SIG-M5 treated with dmso at 0.1 percent for 504 hours (cell line): ENCODE measurements around the gene RPS16.
A peak's percentile ranks its signal among the peaks of the same experiment; 100 is the strongest.

Experiments
- DNase-seq: peaks from one replicate; lab custom pipeline; 2025; ENCODE audit not compliant: unreplicated experiment; lab: John Stamatoyannopoulos, UW

RPS16 gene

GRCh38 chr19:39408392-39409207, 27.1 kb downstream of the RPS16 start:
- peak; percentile 25 for DNase-seq

GRCh38 chr19:39407660-39408391, 27.9 kb downstream of the RPS16 start:
- DNase-seq, result peak; percentile 47

- DNase-seq, result no peak
Observed at GRCh38 chr19:39407410-39407659, 28.4 kb downstream of the RPS16 start.

- peak; percentile 72 for DNase-seq
Observed at GRCh38 chr19:39406656-39407409, 28.9 kb downstream of the RPS16 start, which contains the start of gene ZFP36. Gene ZFP36, plus strand, starts transcription at chr19:39406847. Its CDS starts 58 bp downstream, at chr19:39406905.

- DNase-seq, result peak; percentile 67
Observed at GRCh38 chr19:39405958-39406655, 29.6 kb downstream of the RPS16 start.

DNA sequence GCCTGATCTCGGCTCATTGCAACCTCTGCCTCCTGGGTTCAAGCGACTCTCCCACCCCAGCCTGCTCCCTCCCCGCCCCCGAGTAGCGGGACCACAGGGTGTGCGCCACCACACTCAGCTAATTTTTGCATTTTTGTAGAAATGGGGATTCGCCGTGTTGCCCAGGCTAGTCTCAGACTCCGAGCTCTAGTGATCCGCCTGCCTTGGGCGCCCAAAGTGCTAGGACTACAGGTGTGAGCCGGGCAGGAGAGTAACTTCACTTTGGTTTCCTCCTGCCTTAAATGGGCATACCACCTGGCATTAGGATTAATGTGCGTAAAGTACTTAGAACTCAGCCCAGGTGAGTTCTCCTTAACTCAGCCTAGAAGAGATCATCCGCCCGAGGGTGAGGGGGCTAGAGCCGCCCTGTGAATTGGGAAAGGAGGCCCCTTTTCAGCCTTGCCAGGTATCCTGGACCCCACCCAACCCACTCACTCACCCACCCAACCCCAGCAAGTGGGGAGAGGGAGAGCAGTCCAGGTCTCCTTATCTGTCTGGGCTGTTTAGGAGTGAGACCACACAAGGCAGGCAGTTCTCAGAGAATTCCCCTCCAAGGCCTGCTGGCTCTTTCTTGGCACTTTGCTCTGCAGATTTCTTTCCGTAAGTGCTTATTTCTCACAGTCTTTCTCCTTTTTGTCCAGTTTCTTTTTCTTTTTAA, 30.3 kb downstream of the RPS16 start:
- DNase-seq, result no peak

DNA sequence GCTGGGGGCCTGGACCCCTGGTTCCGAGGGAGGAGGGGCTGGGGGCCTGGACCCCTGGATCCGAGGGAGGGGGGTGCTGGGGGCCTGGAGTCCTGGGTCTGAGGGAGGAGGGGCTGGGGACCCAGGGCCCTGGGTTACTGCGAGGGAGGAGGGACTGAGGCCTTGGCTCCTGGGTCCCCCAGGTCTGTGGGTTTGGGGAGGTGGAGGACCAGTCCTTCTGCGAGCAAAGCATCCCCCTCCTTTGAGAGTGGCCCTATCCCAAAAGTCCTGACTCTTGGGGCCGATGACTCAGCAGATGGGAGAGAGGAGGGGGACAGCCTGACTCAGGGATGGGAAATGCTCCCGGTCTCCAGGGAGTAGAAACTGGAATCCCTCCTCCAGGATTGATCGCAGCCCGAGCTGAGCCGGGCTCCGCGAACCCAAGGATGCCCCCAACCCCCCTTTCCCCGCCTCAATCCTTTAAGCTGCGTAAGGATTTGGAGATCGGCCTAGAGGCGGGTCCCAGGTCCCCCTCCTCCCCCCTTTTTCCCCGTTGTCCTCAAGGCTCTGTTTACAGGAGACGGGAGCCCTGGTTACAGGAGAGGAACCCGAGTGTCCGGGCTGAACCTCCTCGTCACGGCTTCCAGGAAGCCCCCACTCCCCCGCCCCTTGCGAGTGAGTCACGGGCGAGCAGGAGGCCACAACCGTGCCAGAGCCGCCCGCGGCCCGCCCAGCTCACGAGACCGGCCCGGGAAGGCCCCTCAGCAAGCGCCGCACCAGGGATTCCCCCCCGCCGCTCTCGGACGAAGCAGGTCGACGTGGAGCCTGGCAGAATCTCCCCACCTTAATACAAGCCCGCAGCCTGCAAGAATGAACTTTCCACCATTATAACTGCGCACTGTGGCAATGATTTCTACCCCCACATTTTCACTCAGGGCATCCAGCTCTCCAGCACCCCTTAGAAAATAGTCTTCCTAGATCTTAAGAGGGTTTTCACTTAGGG, 32.1 kb downstream of the RPS16 start:
- DNase-seq, result peak; percentile 92

DNA sequence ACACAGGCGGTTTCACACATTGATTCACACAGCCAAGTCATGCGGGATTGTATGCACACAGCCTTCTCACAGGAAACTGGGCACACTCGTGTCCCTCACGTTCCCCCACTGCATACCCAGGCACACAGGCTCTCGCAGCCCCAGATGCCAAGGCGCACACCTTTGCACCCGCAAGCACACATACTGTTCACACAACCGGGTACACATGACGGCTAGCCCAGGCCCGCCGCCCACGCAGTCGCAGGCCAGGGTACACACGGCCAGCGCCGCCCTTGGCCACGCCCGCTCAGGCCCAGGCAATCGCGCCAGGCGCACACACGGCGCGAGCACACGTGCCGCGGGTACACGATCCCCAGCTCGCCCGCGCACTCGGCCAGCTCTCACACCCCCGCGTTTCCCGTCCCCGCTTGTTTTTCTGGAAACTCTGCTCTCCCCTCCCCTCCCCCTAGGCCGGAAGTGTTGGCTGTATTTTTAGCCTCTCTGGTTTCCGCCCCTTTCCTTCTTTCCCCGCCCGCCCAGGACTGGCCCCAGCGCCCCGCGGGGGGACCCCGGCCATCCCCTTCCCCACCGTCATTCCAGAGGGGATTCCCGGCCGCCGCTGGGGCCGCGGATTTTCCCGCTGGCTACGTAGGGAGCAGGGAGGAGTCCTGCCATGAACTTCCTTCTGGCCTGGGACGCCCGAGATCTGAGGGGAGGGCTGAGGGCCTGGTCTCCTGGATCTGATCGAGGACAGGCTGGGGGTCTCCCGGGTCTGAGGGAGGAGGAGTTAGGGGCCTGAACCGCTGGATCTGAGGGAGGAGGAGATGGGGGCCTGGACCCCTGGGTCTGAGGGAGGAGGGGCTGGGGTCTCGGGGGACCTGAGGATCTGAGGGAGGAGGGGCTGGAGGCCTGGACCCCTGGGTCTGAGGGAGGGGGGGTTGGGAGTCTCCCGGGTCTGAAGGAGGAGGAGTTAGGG, 33.1 kb downstream of the RPS16 start:
- DNase-seq, result peak; percentile 92

- DNase-seq, result no peak
Observed at GRCh38 chr19:39401549-39402345, 34.0 kb downstream of the RPS16 start.

GRCh38 chr19:39401070-39401548, 34.6 kb downstream of the RPS16 start:
- no peak for DNase-seq

- no peak for DNase-seq
Observed at GRCh38 chr19:39400061-39400460, 35.7 kb downstream of the RPS16 start.

- no peak for DNase-seq
Observed at GRCh38 chr19:39399668-39400050, 36.1 kb downstream of the RPS16 start.

DNA sequence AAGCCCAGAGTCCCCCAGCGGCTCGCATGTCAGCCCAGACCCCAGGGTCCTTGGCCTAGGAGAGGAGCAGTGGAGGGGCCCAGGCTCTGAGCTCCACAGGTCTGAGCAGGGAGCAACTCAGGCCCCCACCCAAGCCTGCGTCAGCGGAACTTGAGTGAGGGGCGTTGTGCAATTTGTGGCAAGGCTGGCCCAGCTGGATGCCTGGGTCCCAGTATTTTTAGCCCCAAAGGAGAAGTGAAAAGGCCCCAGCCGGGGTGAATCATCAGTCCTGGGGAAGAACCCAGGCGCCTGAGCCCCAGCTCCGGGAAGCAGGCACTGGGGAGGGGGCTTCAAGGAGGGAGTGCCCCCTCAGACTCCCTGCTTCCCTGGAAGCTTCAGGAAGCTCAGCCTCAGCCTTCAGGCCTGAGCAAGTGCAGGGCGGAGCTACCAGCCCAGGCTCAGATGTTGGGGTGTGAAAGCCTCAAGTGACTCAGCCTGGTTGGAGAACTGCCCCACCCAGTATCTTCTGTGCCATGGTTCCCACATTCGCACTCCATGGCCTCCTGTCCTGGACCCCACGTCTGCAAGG, 37.4 kb downstream of the RPS16 start:
- peak; percentile 97 for DNase-seq

- peak; percentile 91 for DNase-seq
Observed at GRCh38 chr19:39397360-39398296, 38.1 kb downstream of the RPS16 start.

GRCh38 chr19:39390751-39391437, 44.9 kb downstream of the RPS16 start, which contains the start of the genes MED29 and PAF1:
Gene MED29, plus strand, starts transcription at chr19:39391378. Its CDS starts 45 bp downstream, at chr19:39391423.
Gene PAF1, minus strand, starts transcription at chr19:39391106. Its CDS starts 242 bp downstream, at chr19:39390864.
- peak; percentile 100 for DNase-seq
